Right atrium auricular region (tissue), 2 donors: ENCODE results near the gene TMEM121. TPM values are rescaled to one million over a fixed set of nuclear protein-coding genes. Genes with fewer than 3 reads are reported as not detected.
"Not testable (repeated sequence)": the region's sequence is repeated elsewhere in the genome, so short reads cannot be mapped to it uniquely, and the experiment has no call there.

Experiments
- DNase-seq: peaks from one replicate; pipeline ENCODE4 v3.0.0-alpha.2; 2019; ENCODE audit warnings: low spot score
- H3K27ac ChIP-seq, 2 donors: fragments of 200-600 bp; sonication (generic); 1 replicate in 1 of 2; 2 replicates in 1 of 2; pipeline ENCODE4 v1.5.1; 2016 to 2019
- H3K27me3 ChIP-seq, 2 donors: fragments of 200-600 bp; sonication (generic); one replicate each; pipeline versions ENCODE4 v1.5.1 to v1.6.0; 2017 to 2019
- H3K36me3 ChIP-seq: fragments of 200-600 bp; sonication (generic); one replicate; pipeline ENCODE4 v1.5.1; 2016
- H3K4me1 ChIP-seq, 2 donors: fragments of 200-600 bp; sonication (generic); one replicate each; pipeline versions ENCODE4 v1.5.1 to v1.6.0; 2017 to 2019
- H3K4me3 ChIP-seq, 2 donors: fragments of 200-600 bp; sonication (generic); 1 replicate in 1 of 2; 2 replicates in 1 of 2; pipeline ENCODE4 v1.5.1; 2017 to 2019; ENCODE audit warnings: mild to moderate bottlenecking in 1 of 2, moderate library complexity in 1 of 2
- H3K9me3 ChIP-seq, 2 donors: fragments of 200-600 bp; sonication (generic); one replicate each; pipeline ENCODE4 v1.5.1; 2019
- total RNA-seq, 2 donors: library from RNA; depleted of rRNA; stranded (reverse); fragments of >200 nt; gene quantifications; one replicate each; pipeline ENCODE4 v1.1.0, GENCODE V29; 2016
- TF ChIP-seq, protein P1 (sequence below), 2 donors: fragments of 200-600 bp; sonication (generic); IDR thresholded peaks; one replicate each; pipeline ENCODE4 v1.5.1; 2019; ENCODE audit warnings: antibody characterized with exemption in 2 of 2

The TMEM121 gene
- total RNA-seq, 2 donors from 2014 or later: 3.4 to 5.8 TPM

DNA sequence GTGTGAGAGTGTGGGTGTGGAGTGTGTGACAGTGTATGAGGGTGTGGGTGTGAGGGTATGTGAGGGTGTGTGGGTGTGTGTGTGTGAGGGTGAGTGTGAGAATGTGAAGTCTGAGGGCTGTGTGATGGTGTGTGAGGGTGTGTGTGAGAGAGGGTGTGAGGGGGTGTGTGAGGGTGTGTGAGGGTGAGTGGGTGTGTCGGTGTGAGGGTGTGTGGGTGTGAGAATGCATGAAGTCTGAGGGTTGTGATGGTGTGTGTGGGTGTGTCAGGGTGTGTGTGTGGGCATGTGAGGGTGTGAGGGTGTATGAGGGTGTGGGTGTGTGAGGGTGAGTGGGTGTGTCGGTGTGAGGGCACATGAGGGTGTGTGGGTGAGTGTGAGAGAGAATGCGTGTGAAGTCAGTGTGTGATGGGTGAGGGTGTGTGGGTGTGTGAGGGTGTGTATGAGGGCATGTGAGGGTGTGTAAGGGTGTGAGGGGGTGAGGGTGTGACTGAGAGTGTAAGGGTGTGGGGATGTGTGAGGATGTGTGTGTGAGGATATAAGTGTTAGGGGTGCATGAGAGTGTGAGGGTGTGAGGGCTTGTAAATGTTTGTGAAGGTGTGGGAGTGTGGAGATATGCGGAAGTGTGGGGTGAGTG, 36.4 kb downstream of the TMEM121 start:
- no peaks in the 10 kb centered on the region for H3K36me3 ChIP-seq

DNA sequence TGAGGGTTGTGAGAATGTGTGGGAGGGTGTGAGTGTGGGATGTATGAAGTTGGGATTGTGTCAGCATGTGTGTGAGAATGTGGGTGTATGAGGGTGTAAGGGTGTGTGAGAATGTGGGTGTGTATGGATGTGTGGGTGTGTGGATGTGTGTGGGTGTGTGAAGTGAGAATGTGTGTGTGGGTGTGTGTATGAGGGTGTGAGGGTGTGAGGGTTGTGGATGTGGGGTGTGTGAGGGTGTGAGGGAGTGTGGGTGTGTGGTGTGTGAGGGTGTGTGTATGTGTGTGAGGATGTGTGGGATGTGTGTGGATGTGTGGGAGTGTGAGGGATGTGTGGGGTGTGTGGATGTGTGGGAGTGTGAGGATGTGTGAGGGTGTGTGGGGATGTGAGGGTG, 37.0 kb downstream of the TMEM121 start:
- H3K36me3 ChIP-seq: no peaks in the 10 kb centered on the region
- H3K27me3 ChIP-seq: no peaks in the 10 kb centered on the region
- H3K4me1 ChIP-seq: peaks cover 0 to 4% of the 10 kb centered on the region in 2 donors
- TF ChIP-seq, protein P1, sequence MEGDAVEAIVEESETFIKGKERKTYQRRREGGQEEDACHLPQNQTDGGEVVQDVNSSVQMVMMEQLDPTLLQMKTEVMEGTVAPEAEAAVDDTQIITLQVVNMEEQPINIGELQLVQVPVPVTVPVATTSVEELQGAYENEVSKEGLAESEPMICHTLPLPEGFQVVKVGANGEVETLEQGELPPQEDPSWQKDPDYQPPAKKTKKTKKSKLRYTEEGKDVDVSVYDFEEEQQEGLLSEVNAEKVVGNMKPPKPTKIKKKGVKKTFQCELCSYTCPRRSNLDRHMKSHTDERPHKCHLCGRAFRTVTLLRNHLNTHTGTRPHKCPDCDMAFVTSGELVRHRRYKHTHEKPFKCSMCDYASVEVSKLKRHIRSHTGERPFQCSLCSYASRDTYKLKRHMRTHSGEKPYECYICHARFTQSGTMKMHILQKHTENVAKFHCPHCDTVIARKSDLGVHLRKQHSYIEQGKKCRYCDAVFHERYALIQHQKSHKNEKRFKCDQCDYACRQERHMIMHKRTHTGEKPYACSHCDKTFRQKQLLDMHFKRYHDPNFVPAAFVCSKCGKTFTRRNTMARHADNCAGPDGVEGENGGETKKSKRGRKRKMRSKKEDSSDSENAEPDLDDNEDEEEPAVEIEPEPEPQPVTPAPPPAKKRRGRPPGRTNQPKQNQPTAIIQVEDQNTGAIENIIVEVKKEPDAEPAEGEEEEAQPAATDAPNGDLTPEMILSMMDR (IDR thresholded peaks at IDR 0.05): no peak
- no peak for DNase-seq
- no peak overlapping the region for H3K27ac ChIP-seq
- H3K4me3 ChIP-seq: no peak overlapping the region
- H3K9me3 ChIP-seq: no peaks in the 10 kb centered on the region

More for the DNA sequence above, 36.4 kb downstream of the TMEM121 start:
- H3K27ac ChIP-seq: no peak overlapping the region
- TF ChIP-seq, protein P1 (IDR thresholded peaks at IDR 0.05): no peak
- H3K9me3 ChIP-seq: no peaks in the 10 kb centered on the region
- no peaks in the 10 kb centered on the region for H3K27me3 ChIP-seq
- DNase-seq: no peak
- H3K4me3 ChIP-seq: no peak overlapping the region
- H3K4me1 ChIP-seq: peaks cover 0 to 4% of the 10 kb centered on the region in 2 donors

DNA sequence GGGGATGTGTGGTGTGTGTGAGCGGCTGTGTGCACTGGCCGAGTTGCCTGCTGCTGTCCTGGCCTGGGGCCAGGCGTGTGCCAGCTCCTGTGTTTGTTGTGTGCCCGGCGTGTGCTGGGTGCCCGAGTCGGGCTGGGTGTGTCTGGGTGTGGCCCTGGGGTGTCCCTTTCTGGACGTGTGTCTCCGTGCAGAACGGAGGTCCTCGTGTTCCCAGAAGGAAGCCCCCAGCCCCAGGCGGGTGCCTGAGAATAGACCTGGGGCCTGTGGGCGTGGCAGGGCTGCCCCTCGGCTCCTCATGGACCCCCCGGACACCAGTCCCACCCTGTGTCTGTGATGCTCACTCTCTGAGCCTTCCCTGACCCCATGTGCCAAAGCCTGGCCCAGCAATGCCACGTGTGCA, 38.2 kb downstream of the TMEM121 start:
- DNase-seq: not testable (repeated sequence)

DNA sequence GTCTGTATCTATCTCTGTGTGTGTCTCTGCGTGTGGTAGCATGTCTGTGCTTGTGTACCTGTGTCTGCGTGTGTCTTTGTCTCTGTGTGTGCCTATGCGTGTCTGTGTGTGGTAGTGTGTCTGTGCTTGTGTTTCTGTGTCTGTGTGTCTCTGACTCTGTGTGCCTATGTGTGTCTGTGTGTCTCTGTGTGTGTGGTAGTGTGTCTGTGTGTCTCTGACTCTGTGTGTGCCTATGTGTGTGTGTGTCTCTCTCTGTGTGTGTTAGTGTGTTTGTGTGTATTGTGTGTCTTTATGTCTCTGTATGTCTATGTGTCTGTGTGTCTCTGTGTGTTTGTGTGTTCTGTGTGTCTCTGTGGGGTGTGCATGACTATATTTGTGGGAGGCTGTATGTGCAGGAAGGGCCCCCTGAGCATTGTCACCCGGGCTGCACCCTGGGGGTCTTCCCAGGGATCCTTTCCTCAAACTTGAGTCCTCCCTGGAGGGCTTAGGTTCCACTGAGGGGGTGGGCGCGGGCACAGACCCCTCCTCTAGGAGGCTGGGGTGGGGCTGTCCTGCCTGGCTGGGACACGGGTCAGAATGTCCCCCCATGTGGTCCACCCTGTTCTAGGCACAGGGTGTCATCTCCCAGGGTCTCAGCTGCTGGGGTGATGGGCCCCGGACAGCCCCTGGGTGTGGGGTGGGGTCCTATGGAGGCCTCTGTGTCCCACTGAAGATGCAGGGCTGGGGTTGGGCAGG, 39.0 kb downstream of the TMEM121 start:
- not testable (repeated sequence) for H3K4me1 ChIP-seq, DNase-seq, H3K36me3 ChIP-seq, H3K9me3 ChIP-seq, H3K4me3 ChIP-seq, H3K27me3 ChIP-seq, H3K27ac ChIP-seq

More for the DNA sequence above, 38.2 kb downstream of the TMEM121 start:
- H3K9me3 ChIP-seq, H3K27me3 ChIP-seq, H3K36me3 ChIP-seq, H3K4me3 ChIP-seq, H3K4me1 ChIP-seq, H3K27ac ChIP-seq: not testable (repeated sequence)

DNA sequence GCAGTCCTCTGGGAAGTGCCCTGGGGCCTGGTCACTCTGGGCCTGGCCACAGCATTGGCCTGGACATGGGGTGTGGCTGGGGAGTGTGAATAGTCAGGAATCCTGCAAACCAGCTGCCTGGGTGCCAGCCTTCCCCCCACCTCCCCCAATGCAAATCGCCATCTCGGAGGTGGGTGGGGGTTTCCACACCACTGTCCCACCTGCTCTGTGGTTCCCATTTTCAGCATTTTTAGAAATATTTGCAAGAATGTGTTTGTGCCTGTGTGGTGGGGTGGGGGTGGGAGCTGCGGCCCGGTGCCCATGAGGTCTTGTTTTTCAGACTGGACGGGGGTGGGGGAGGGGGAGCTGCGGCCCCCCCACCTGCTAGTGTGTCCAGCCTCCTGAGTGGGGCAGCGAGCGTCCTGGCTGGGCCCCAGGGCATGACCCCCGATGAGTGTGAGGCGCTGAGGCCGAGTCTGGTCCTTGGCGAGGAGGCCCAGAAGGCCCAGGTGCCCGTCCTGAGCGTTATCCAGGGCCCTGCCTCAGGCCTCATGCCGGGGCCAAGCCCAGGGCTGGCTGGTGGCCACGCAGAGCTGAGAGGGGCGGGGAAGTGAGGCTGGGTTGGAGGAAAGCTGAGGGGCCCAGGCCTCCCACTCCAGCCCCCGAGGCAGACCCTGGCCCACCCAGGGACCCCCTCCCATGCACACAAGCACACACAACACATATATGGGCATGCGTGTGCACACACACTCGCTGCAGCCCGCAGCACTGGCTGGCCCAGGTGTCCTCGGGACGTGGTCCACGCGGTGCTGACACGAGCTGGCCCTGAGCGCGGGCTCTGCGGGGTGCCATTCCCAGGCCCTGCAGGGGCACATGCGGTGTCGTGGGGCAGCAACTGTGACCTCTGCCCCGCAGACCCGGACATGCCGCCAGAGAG, 40.1 kb downstream of the TMEM121 start:
- not testable (repeated sequence) for H3K27ac ChIP-seq, H3K27me3 ChIP-seq, H3K36me3 ChIP-seq, H3K4me3 ChIP-seq, H3K9me3 ChIP-seq, DNase-seq, H3K4me1 ChIP-seq

DNA sequence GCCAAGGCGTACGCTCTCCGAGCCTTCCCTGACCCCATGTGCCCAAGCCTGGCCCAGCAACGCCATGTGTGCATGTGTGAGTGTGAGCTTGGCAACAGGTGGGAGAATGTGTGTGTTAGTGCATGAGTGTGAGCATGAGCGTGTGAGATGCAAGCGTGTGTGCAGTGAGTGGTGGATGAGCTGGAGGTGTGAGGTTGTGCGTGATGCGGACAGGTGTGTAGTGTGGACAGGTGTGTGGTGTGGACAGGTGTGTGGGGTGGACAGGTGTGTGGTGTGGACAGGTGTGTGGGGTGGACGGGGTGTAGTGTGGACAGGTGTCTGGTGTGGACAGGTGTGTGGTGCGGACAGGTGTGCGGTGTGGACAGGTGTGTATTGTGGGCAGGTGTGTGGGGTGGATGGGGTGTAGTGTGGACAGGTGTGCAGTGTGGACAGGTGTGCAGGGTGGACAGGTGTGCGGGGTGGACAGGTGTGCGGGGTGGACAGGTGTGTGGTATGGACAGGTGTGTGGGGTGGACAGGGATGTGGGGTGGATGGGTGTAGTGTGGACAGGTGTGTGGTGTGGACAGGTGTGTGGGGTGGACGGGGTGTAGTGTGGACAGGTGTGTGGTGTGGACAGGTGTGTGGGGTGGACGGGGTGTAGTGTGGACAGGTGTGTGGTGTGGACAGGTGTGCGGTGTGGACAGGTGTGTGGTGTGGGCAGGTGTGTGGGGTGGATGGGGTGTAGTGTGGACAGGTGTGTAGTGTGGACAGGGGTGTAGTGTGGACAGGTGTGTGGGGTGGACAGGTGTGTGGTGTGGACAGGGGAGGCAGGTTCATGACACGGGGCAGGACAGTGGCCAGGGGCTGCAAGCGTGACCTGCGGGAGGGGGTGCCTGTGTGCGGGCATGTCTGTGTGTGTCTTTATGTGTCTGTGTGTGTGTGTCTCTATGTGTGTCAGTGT, 41.1 kb downstream of the TMEM121 start:
- DNase-seq, H3K4me3 ChIP-seq, H3K9me3 ChIP-seq, H3K36me3 ChIP-seq, H3K27me3 ChIP-seq, H3K27ac ChIP-seq, H3K4me1 ChIP-seq: not testable (repeated sequence)

DNA sequence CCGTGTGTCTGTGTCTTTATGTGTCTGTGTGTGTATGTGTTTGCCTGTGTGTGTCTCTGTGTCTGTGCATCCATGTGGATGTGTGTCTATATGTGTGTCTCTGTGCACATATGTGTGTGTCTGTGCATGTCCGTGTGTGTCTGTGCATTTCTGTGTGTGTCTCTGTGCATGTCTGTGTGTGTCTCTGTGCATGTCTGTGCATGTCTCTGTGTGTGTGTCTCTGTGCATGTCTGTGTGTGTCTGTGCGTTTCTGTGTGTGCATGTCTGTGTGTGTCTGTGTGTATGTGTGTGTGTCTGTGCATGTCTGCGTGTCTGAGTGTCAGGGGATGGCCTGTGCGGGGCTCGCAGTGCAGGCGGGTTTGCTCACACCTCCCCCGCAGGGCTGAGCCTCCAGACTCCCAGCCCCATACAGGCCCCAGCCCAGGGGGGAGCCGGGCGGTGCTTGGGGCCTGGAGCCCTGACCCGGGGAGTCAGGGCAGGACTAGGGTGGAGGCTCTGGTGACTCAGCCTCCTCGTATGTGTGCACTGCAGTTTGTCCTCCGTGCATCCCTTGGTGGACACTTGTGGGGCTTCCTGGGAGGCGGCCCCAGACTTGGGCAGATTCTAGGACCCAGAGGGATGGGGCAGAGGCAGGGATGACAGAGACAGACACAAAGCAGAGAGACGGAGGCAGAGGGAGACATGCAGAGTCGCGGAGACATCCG, 41.9 kb downstream of the TMEM121 start:
- not testable (repeated sequence) for H3K36me3 ChIP-seq, H3K4me3 ChIP-seq, H3K4me1 ChIP-seq, H3K9me3 ChIP-seq, H3K27ac ChIP-seq, DNase-seq, H3K27me3 ChIP-seq
